DMS 273 (cell line): ENCODE results near the gene CRYBG2.
"Not testable (repeated sequence)": the region's sequence is repeated elsewhere in the genome, so short reads cannot be mapped to it uniquely, and the experiment has no call there.

ENCODE experiments used
- DNase-seq: peaks from one replicate; lab custom pipeline; 2025; ENCODE audit not compliant: unreplicated experiment; lab: John Stamatoyannopoulos, UW

Gene CRYBG2

GRCh38 chr1:26296340-26297056 is 57.4 kb downstream of the CRYBG2 start:
- DNase-seq = no peak

DNA sequence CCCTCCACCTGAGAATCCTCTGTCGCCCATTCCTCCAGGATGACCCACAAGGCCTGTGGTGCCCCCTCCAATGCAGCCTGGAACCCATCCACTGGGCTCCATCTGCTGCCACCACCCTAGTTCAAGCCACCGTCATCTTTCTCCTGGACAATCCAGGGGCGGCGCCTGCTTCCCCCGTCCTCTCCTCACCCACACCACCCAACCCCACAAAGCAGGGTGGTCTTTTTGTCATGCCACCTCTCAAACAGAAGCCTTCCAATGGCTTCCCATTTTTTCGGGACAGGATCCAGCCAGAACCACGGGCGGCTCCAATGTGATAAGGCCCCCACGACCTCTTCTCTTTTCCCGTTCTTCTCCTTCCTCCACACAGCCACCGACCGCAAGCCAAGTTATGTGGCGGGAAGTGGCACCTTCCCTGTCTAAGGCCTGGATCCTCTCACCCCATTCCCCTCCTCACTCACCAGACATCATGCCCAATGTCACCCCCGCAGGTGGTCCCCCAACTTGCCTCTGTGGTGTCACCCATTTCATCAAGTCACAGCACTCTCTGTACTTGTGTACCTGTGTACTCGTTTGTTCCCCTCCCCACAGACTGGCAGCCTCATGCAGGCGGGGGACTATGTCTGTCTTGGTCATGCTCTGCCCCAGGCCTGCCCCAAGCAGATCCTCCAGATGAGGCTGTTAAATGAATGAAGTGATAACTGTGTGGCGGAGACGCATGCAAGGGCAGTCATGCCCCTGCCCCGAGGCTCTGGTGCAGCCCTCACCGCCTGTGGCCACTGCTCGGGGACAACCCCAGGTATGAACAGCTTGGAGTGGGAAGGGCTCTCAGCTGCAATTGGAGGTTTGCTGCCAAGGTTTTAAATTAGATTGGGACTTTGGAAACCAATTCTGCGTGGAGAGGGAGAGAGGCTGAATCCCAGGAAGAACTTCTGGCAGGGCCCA is 58.5 kb downstream of the CRYBG2 start:
- DNase-seq = no peak

DNA sequence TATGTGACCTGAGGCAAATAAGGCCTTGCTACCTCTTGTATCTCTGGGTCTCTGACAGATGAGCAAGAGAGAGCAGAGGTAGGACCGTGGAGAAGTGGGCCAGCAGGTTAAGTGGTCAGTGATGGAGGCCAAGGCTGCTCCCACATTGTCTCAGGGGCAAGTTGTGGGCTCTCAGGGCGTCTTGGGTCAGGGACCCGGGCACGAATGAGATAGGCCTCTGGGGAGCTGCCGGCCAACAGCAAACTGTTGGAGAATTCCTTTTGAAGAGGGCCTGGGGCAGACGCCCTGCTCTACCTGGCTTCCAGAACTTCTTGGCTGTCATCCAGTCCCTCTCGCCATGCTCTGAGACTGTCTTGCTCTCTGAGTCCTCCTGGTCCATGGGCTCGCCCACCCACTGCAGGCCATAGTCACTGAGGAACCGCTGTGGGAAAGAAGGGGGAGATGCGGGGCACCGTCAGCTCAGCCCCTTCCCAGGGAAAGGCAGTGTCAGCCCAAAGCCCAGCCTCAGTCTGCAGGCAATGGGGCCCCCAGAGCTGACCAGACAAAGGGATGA is 59.9 kb downstream of the CRYBG2 start:
- DNase-seq = no peak

DNA sequence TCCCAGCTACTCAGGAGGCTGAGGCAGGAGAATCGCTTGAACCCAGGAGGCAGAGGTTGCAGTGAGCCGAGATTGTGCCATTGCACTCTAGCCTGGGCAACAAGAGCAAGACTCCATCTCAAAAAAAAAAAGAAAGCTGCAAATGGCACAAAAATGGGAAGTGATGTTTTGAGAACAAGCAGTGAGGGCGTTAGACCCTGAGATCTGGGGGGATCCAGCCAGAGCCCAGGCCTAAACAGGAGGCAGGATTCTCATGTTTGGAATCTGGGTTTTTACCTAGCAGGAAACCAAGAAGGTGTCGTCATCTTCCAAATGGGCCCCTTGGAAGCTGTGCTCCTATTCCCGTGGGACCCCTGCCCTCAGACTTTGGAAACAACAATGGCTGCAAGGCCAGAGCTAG is 61.2 kb downstream of the CRYBG2 start:
- not testable (repeated sequence) for DNase-seq

- DNase-seq = no peak
Observed at GRCh38 chr1:26291939-26292338, 62.0 kb downstream of the CRYBG2 start.

DNA sequence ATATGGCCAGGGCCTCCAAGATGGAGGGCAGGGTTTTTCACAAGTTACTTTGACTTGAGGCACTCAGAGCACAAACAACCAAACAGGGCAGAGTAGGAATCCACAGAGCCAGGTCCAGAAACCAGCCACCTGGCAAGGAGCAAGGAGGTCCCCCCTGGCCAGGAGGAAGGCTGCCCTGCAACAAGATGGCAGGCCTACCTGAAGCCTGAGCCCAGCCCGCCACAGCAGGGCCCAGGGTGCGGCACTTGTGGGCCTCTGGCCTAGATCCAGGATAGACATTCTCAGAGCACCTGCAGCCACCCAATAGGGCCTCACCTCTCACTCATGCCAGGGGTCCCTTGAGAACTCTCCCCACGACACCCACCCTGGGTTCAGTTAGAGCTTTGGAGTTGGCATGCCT is 62.5 kb downstream of the CRYBG2 start:
- DNase-seq = no peak

DNA sequence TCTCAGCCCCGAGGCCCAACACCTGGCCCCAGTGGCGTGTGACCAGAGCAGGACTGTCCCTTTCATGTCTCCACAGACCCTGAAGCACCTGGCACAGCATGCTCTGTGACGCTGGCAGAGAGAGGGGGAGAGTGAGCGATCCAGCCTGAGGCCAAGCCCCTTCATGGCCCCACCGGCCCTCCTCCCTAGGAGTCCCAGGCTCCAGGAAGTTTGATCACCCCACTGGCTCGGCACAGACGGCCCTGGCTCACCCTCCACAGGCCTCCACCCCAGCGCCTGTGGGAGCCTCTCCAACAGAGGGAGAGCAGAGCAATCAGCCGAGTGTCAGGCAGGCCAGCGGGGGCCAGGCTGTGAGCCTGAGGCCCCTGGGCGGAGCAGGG is 63.1 kb downstream of the CRYBG2 start:
- no peak for DNase-seq

GRCh38 chr1:26290122-26290881 is 63.6 kb downstream of the CRYBG2 start:
- DNase-seq = no peak

DNA sequence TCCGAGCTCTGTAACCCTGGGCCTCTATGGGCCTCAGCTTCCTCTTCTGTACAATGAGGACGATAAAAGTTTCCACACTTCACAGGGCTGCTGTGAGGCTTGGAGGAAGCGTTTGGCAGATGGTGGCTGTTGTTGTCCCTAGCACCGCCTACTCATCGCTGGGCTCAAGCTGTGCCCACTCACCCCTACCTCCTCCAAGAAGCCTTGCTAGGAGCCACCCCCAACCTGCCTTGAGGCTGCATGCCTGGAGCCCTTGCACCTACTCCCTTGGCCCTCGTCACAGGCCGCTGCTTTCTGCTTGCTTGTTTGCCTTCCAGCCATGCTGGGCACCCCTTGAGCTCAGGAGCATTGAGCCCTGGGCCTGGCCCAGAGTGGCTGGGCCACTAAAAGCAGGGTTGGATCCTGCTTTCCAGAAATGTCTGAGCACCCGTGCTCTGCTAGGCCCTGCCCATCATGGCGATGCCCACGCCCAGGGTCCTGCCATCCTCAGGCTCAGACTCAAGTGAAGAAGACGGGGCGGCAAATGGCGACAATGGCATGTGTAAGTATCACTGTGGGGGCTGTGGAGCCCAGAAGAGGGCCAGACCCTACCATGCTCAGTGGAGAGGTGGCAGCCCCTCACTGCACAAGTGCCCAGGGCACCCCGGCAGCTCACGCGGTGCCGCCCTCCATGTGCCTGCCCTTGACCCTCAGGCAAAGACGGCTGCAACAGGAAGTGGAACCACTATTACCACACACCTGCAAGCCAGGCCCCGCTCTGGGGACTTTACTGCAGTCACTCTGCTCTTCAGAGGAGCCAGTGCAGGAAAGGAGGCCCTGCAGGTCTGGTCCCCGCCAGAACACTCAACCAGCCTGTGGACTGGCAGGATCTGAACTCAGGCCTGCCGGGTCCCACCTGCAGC is 64.5 kb downstream of the CRYBG2 start:
- DNase-seq = peak; percentile 89

- DNase-seq = peak; percentile 76
Observed at GRCh38 chr1:26288311-26288941, 65.5 kb downstream of the CRYBG2 start.

GRCh38 chr1:26287811-26288210 is 66.1 kb downstream of the CRYBG2 start:
- no peak for DNase-seq

DNA sequence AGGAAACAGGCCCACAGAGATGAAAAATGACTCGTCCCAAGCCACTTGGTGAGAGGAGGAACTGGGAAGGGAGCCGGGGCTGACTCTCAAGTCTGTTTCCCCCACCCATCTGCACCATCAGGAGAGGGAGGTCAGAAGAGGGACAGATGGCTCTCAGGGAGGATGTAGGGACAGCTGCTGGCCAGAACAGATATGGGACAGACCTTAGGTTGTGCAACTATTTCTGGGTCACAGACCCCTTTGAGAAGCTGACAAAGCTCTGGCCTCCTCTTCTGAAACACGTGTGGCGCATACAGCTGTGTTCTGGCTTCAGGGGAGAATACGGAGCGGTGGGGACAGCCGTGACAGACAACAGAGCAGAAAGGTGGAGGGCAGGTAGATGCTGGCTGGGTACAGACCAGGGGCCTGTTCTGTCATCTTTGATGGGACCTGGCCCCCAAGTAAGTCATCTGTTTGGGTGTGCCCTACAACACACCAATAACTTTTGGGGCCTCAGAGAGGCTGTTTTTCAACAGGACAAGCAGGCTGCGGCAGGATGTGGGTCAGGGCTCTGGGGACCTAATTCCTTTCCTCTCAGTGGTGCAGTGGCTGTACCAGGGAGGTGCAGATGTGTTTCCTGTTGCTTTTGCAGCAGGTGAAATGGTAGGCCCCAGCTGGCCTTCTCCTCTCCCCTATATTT is 66.8 kb downstream of the CRYBG2 start:
- DNase-seq = peak; percentile 80

- DNase-seq = no peak
Observed at GRCh38 chr1:26286064-26286416, 67.9 kb downstream of the CRYBG2 start.

GRCh38 chr1:26285366-26286063 is 68.4 kb downstream of the CRYBG2 start:
- peak; percentile 54 for DNase-seq

DNA sequence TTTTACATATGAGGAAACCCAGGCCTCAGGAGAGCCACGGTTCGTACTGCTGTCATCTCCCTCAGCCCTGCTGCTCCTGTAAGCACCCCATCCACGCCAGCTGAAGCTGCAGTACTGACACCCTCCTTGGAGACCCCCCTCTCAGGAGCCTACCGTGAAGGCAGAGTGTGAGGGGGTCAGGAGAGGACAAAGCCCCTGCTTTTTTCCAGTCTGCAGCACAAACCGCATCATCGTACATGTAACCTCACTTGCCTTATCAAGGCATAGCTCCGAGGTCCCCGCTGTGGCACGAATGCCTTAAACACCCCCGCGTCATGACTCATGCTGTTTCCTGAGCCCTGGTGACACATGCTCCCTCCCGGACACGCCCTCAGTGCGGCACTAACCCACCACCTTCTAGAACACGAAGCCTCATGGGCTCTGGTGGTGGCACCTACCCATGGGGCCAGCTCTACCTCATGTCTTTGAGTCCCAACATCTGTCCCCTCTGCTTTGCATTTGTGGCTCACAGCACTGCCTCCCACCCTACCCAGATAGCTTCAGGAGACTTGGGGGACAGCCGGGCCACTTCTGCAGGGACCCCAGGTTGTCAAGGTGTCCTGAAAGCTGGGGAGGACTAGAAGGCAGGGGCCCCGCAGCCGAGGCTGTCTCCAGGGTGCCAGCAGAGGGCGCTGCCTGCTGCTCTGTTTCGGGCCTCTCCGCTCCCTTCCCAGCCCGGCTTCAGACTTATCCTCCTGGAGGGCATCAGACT is 69.2 kb downstream of the CRYBG2 start:
- DNase-seq = peak; percentile 83

DNA sequence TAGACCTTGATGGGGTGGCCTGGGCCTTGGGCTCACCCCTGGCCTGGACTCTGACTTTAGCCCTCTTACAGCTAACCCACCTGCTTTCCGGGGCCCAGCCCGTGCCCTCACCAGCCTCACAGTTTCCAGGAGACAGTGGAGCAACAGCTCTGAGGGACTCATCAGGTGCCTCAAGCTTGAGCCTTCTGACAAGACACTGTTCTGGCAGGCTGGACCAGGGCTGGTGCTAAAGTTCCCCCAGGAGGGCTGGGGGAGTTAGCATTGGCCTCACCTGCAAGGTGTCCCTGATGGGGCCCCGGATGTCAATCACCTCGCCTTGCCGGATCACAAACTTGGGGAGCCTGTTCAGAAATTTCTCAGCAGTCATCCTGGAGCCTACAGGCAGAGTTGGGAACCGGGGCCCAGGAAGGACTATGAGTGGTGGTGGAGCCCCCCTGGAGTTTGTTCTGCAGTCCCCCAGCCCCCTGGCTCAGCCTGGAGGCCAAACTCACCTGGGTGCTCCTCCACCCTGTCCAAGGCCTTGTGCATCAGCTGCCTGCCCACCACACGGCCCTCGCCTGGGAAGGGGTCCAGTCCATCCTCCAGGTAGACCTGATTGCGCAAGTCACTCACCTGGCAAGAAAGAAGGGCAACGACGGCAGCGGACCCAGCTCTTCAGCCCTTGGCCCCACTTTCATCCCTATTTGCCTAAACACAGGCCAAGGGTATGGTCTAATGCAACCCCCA is 69.9 kb downstream of the CRYBG2 start:
- DNase-seq = no peak

DNA sequence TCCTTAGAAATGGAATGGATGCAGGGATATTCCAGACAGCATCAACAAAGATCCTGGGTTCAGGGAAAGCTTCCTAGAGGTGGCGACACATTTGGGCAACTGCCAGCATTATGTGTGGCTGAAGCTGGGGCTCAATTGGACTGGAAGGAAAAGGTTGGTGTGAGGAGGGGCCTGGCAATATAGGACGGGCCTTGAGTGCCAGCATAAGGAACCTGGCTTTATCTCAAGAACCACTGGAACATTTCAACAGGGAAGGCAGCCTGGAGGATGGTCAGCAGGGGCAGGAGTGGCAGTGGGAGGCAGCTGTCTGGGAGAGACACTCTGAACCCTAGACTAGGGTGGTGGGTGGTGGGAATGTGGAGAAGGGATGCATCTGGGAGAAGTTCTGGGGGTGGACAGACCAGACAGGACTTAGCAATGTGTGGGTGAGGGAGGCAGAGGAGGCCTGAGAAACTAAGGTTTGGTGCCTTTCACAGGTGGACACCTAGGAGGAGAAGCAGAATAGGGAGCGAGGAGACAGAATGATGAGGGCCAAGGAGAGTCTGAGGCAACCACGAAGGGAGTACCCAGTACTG is 70.6 kb downstream of the CRYBG2 start:
- DNase-seq = peak; percentile 36
